DOHH2 (cell line): Measurements from ENCODE around the gene FRMD4B.

Experiments used
- H3F3A ChIP-seq: fragments of 200-600 bp; sonication (generic), shearing (Covaris generic); 2 replicates; pipeline ENCODE4 v1.6.0; 2016; ENCODE audit warnings: antibody characterized with exemption, mild to moderate bottlenecking; ENCODE audit not compliant: control insufficient read depth, insufficient read depth
- H3K27ac ChIP-seq: fragments of 200-600 bp; sonication (generic); 2 replicates; pipeline ENCODE4 v1.5.1; 2014; ENCODE audit warnings: low read depth, mild to moderate bottlenecking, low read length, moderate library complexity
- H3K27me3 ChIP-seq: fragments of 200-600 bp; sonication (generic); 2 replicates; pipeline ENCODE4 v1.6.1; 2014; ENCODE audit warnings: mild to moderate bottlenecking, low read length, mixed read lengths; ENCODE audit not compliant: control insufficient read depth
- H3K36me3 ChIP-seq: fragments of 200-600 bp; sonication (generic); 2 replicates; pipeline ENCODE4 v1.6.1; 2014; ENCODE audit warnings: mild to moderate bottlenecking, low read length, moderate library complexity, mixed read lengths; ENCODE audit not compliant: control insufficient read depth
- H3K4me1 ChIP-seq: fragments of 200-600 bp; sonication (generic); 2 replicates; pipeline ENCODE4 v1.6.1; 2014; ENCODE audit warnings: mild to moderate bottlenecking, low read length, mixed read lengths; ENCODE audit not compliant: control insufficient read depth
- H3K4me2 ChIP-seq: fragments of 200-600 bp; sonication (generic); 2 replicates; pipeline ENCODE4 v1.6.0; 2014; ENCODE audit warnings: mild to moderate bottlenecking, low read length, moderate library complexity
- H3K4me3 ChIP-seq: fragments of 200-600 bp; sonication (generic); 2 replicates; pipeline ENCODE4 v1.5.1; 2014; ENCODE audit warnings: mild to moderate bottlenecking, low read length, mixed read lengths
- H3K79me2 ChIP-seq: fragments of 200-600 bp; sonication (generic); 2 replicates; pipeline ENCODE4 v1.6.1; 2014; ENCODE audit warnings: mild to moderate bottlenecking, low read length, mixed read lengths; ENCODE audit not compliant: control insufficient read depth
- H3K9me2 ChIP-seq: fragments of 200-600 bp; sonication (generic); replicated peaks from 2 replicates; pipeline ENCODE4 v1.6.1; 2014; ENCODE audit warnings: mild to moderate bottlenecking, low read length, mixed read lengths; ENCODE audit not compliant: control insufficient read depth
- H3K9me3 ChIP-seq: fragments of 200-600 bp; sonication (generic); 2 replicates; pipeline ENCODE4 v1.6.1; 2014; ENCODE audit warnings: antibody characterized with exemption, low read length, mixed read lengths; ENCODE audit not compliant: control insufficient read depth, insufficient read depth
- H4K20me1 ChIP-seq: fragments of 200-600 bp; sonication (generic); 2 replicates; pipeline ENCODE4 v1.6.0; 2014; ENCODE audit warnings: low read depth, mild to moderate bottlenecking, antibody characterized with exemption, low read length, moderate library complexity; ENCODE audit not compliant: control insufficient read depth, insufficient read depth
- EZH2phosphoT487 ChIP-seq: fragments of 200-600 bp; sonication (generic); IDR thresholded peaks from 2 replicates; pipeline ENCODE4 v1.6.1; 2017; ENCODE audit warnings: borderline replicate concordance, mild to moderate bottlenecking, antibody characterized with exemption, low read length, moderate library complexity, mixed read lengths
- TF ChIP-seq, protein P1 (sequence below): fragments of 200-600 bp; sonication (generic); IDR thresholded peaks from one replicate; pipeline ENCODE4 v1.5.1; 2014; ENCODE audit warnings: antibody characterized with exemption, mild to moderate bottlenecking, low read depth, low read length; ENCODE audit not compliant: poor library complexity, severe bottlenecking

The FRMD4B gene

GRCh38 chr3:69353503-69353902, 32.4 kb downstream of the FRMD4B start:
- no peaks in the 10 kb centered on the region for H3K36me3 ChIP-seq
- H3K9me2 ChIP-seq: no peaks in the 10 kb centered on the region
- H3K79me2 ChIP-seq: no peaks in the 10 kb centered on the region
- peaks cover 4% of the 10 kb centered on the region; the same call in 1 of the 2 replicates for H3K27me3 ChIP-seq
- no peaks in the 10 kb centered on the region for H4K20me1 ChIP-seq
- H3K4me3 ChIP-seq: no peak overlapping the region
- no peak overlapping the region for H3K27ac ChIP-seq
- H3K9me3 ChIP-seq: no peaks in the 10 kb centered on the region
- TF ChIP-seq EZH2phosphoT487: no peak
- TF ChIP-seq, protein P1, sequence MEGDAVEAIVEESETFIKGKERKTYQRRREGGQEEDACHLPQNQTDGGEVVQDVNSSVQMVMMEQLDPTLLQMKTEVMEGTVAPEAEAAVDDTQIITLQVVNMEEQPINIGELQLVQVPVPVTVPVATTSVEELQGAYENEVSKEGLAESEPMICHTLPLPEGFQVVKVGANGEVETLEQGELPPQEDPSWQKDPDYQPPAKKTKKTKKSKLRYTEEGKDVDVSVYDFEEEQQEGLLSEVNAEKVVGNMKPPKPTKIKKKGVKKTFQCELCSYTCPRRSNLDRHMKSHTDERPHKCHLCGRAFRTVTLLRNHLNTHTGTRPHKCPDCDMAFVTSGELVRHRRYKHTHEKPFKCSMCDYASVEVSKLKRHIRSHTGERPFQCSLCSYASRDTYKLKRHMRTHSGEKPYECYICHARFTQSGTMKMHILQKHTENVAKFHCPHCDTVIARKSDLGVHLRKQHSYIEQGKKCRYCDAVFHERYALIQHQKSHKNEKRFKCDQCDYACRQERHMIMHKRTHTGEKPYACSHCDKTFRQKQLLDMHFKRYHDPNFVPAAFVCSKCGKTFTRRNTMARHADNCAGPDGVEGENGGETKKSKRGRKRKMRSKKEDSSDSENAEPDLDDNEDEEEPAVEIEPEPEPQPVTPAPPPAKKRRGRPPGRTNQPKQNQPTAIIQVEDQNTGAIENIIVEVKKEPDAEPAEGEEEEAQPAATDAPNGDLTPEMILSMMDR: no peak
- no peaks in the 10 kb centered on the region for H3K4me1 ChIP-seq
- no peaks in the 10 kb centered on the region for H3F3A ChIP-seq
- H3K4me2 ChIP-seq: no peak overlapping the region

DNA sequence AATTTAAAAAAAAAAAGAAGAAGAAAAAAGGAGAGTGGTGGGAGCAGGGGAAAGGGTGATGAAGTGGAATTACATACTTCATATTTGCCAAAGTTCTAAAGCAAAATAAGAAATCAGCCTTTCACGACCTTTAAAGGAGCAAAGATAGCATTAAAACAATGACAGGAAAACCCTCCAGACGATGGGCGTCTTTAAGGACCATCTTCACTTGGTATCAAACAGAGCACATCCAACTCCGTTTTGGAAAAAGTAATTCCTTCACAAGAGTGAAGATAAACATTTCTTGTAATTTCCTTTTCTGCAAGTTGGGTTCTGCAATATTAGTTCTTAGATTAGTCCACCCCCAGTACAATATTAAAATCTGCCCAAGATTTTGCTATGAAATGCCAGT, 32.8 kb downstream of the FRMD4B start:
- no peaks in the 10 kb centered on the region for H3F3A ChIP-seq
- no peak overlapping the region for H3K4me2 ChIP-seq
- no peak overlapping the region for H3K27ac ChIP-seq
- no peaks in the 10 kb centered on the region for H3K9me3 ChIP-seq
- H3K9me2 ChIP-seq: no peaks in the 10 kb centered on the region
- H3K36me3 ChIP-seq: no peaks in the 10 kb centered on the region
- no peak overlapping the region for H3K4me3 ChIP-seq
- H3K4me1 ChIP-seq: no peaks in the 10 kb centered on the region
- TF ChIP-seq, protein P1: no peak
- no peak for TF ChIP-seq EZH2phosphoT487
- peaks cover 4% of the 10 kb centered on the region; the same call in 1 of the 2 replicates for H3K27me3 ChIP-seq
- no peaks in the 10 kb centered on the region for H3K79me2 ChIP-seq
- H4K20me1 ChIP-seq: no peaks in the 10 kb centered on the region

DNA sequence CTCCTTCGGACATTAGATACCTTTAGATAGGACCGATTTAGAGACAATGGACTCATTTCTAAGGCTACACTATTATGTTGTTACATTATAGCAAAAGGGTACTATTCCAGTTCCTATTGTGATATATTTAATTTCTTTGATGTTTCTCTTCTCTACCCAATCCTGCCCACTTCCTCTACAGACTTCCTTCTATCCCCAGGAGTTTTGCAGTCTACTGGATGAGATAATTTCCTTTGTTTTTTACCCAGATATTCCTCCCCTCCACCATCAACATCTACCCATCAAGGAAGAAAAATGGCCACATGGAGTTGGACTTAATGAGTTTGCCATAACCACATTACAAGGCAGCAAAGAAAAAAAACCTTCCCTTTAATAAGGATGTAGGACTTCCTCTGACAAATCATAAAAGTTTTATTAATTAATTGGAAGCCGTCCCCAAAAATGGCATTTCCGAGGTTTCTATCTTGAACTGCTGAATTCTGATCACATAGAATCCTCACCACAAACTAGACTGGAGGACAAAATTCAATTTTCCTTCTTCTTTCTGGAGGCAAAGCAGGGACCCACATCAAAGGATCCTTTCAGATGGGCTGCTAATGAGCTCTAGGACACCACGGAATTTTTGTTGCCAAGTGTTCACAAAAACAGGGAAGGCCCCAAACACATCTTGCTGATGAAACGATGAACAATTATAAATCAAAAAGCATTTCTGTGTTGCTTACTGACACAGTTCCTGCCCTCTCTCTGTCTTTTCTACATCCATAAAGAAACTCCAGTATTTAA, 33.4 kb downstream of the FRMD4B start:
- no peaks in the 10 kb centered on the region for H3K9me3 ChIP-seq
- H3K9me2 ChIP-seq: no peaks in the 10 kb centered on the region
- no peak for TF ChIP-seq EZH2phosphoT487
- TF ChIP-seq, protein P1: no peak
- no peak overlapping the region for H3K4me2 ChIP-seq
- H3K27ac ChIP-seq: no peak overlapping the region
- H3K27me3 ChIP-seq: peaks cover 4% of the 10 kb centered on the region; the same call in 1 of the 2 replicates
- no peak overlapping the region for H3K4me3 ChIP-seq
- no peaks in the 10 kb centered on the region for H3K36me3 ChIP-seq
- no peaks in the 10 kb centered on the region for H3K79me2 ChIP-seq
- no peaks in the 10 kb centered on the region for H3F3A ChIP-seq
- no peaks in the 10 kb centered on the region for H4K20me1 ChIP-seq
- no peaks in the 10 kb centered on the region for H3K4me1 ChIP-seq
